Measurements from ENCODE around the gene QSER1. TPM values are rescaled to one million over a fixed set of nuclear protein-coding genes. Genes with fewer than 3 reads are reported as not detected.
A peak's percentile ranks its signal among the peaks of the same experiment; 100 is the strongest.
"Not testable (repeated sequence)": the region's sequence is repeated elsewhere in the genome, so short reads cannot be mapped to it uniquely, and the experiment has no call there.

Gene QSER1
- total RNA-seq, 4 donors from 2014 or later, result 19.8 to 29.0 (median 22.7) TPM

- no peak for ATAC-seq
- H3K27ac ChIP-seq, result peak overlapping the region in 1 of 4 donors; percentile 32
- 50% methylated on average over 1 of the region's 1 CpG for WGBS, 2 donors (ENCODE audit: low coverage in 1 of 2)
- TF ChIP-seq POLR2AphosphoS5 (IDR thresholded peaks at IDR 0.05) (no peak), POLR2A (IDR thresholded peaks at IDR 0.05) (no peak), EP300 (IDR thresholded peaks at IDR 0.05) (no peak), CTCF (IDR thresholded peaks at IDR 0.05) (no peak)
- H3K36me3 ChIP-seq, result peaks cover 0 to 58% of the 10 kb centered on the region in 2 donors
- no peaks in the 10 kb centered on the region for H3K27me3 ChIP-seq
- no peak overlapping the region for H3K4me3 ChIP-seq
- H3K4me1 ChIP-seq, result peaks cover 0 to 13% (median 0%) of the 10 kb centered on the region in 3 donors
- no peaks in the 10 kb centered on the region for H3K9me3 ChIP-seq
Measured at GRCh38 chr11:32968541-32968940, 75.9 kb downstream of the QSER1 start.

GRCh38 chr11:32972233-32972632, 79.6 kb downstream of the QSER1 start:
- H3K27me3 ChIP-seq, H3K27ac ChIP-seq, H3K4me3 ChIP-seq, H3K9me3 ChIP-seq, ATAC-seq: not testable (repeated sequence)
- Histone ChIP-seq H3K36me3 (peaks cover 0 to 71% of the 10 kb centered on the region in 2 donors), H3K4me1 (peaks cover 0 to 13% (median 0%) of the 10 kb centered on the region in 3 donors)
- WGBS, 2 donors (ENCODE audit: low coverage in 1 of 2), result 94 to 100% methylated on average over 3 of the region's 3 CpGs

- H3K27ac ChIP-seq, result no peak overlapping the region
- peaks cover 0 to 71% of the 10 kb centered on the region in 2 donors for H3K36me3 ChIP-seq
- no peak for TF ChIP-seq CTCF (IDR thresholded peaks at IDR 0.05)
- TF ChIP-seq EP300 (IDR thresholded peaks at IDR 0.05), result no peak
- TF ChIP-seq POLR2A (IDR thresholded peaks at IDR 0.05), result no peak
- TF ChIP-seq POLR2AphosphoS5 (IDR thresholded peaks at IDR 0.05), result no peak
Measured at GRCh38 chr11:32972781-32973180, 80.2 kb downstream of the QSER1 start.

DNA sequence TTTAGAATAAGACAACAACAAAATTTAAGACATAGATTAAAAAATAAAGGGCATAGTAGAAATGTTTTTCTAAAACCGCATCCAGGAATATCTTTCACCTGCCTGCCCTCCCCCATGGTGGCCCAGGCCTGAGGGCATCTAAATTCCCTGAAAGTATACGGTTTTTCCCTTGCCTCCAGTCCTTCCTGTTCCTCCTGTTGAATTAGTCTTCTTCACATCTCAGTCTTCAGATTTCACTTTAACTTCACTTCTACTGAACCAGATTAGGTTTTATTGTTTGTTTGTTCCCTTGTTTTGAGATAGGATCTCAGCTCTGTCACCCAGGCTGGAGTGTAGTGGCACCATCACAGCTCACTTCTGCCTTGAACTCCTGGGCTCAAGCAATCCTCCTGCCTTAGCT, 90.0 kb downstream of the QSER1 start:
- H3K27ac ChIP-seq, result no peak overlapping the region
- H3K9me3 ChIP-seq, result no peaks in the 10 kb centered on the region
- peaks cover 0 to 11% of the 10 kb centered on the region in 2 donors for H3K36me3 ChIP-seq
- 87 to 97% methylated on average over 2 of the region's 2 CpGs for WGBS, 2 donors (ENCODE audit: low coverage in 1 of 2)
- H3K27me3 ChIP-seq, result no peaks in the 10 kb centered on the region
- H3K4me3 ChIP-seq, result no peak overlapping the region
- no peak for ATAC-seq
- H3K4me1 ChIP-seq, result no peaks in the 10 kb centered on the region
- no peak for TF ChIP-seq CTCF (IDR thresholded peaks at IDR 0.05)
- TF ChIP-seq POLR2AphosphoS5 (IDR thresholded peaks at IDR 0.05), result no peak
- no peak for TF ChIP-seq POLR2A (IDR thresholded peaks at IDR 0.05)
- no peak for TF ChIP-seq EP300 (IDR thresholded peaks at IDR 0.05)

More at GRCh38 chr11:32972781-32973180, 80.2 kb downstream of the QSER1 start:
- H3K27me3 ChIP-seq, result no peaks in the 10 kb centered on the region
- no peak for ATAC-seq
- peaks cover 0 to 9% (median 0%) of the 10 kb centered on the region in 3 donors for H3K4me1 ChIP-seq
- no peaks in the 10 kb centered on the region for H3K9me3 ChIP-seq
- H3K4me3 ChIP-seq, result no peak overlapping the region
- WGBS, 2 donors (ENCODE audit: low coverage in 1 of 2), result 70 to 92% methylated on average over 3 of the region's 3 CpGs

DNA sequence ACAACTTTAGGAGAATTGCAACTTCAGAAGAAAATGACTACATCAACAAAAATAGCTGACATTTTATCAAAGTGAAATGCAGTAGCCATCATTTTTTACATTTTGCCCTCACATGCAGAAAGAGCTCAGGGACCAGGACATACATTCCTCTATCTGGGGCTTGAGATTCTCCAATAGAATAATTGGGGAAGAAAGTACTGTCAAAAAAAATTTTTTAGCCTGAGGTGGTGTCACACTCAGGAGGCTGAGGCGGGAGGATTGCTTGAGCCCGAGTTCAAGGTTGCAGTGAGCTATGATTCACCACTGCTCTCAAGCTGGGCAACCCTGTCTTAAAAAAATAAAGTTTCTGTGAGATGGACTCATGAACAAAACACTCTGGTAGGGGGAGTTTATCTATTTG, 90.9 kb downstream of the QSER1 start:
- H3K27me3 ChIP-seq, result no peaks in the 10 kb centered on the region
- no peak for ATAC-seq
- no peak overlapping the region for H3K27ac ChIP-seq
- H3K9me3 ChIP-seq, result no peaks in the 10 kb centered on the region
- TF ChIP-seq POLR2AphosphoS5 (IDR thresholded peaks at IDR 0.05) (no peak), CTCF (IDR thresholded peaks at IDR 0.05) (no peak), EP300 (IDR thresholded peaks at IDR 0.05) (no peak)
- no peaks in the 10 kb centered on the region for H3K4me1 ChIP-seq
- peaks cover 0 to 4% of the 10 kb centered on the region in 2 donors for H3K36me3 ChIP-seq
- no peak overlapping the region for H3K4me3 ChIP-seq
- 83% methylated on average over 2 of the region's 2 CpGs for WGBS, 2 donors (ENCODE audit: low coverage in 1 of 2)

Data from gastroesophageal sphincter (tissue), 4 donors.